Activated CD8-positive, alpha-beta memory T cell treated with anti-CD3 and anti-CD28 coated beads, Interleukin-2, amount 50 U/mL, for 24 hours (primary cell): ENCODE measurements around the gene CTCFL.
"Not testable (repeated sequence)": the region's sequence is repeated elsewhere in the genome, so short reads cannot be mapped to it uniquely, and the experiment has no call there.

ENCODE experiments used
- DNase-seq: peaks from one replicate; pipeline ENCODE4 v3.0.0-alpha.2; 2020; ENCODE audit errors: extremely low read depth

Gene CTCFL

GRCh38 chr20:57507477-57507876 is 17.5 kb downstream of the CTCFL start:
- no peak for DNase-seq

GRCh38 chr20:57505979-57506378 is 19.0 kb downstream of the CTCFL start:
- DNase-seq = no peak

DNA sequence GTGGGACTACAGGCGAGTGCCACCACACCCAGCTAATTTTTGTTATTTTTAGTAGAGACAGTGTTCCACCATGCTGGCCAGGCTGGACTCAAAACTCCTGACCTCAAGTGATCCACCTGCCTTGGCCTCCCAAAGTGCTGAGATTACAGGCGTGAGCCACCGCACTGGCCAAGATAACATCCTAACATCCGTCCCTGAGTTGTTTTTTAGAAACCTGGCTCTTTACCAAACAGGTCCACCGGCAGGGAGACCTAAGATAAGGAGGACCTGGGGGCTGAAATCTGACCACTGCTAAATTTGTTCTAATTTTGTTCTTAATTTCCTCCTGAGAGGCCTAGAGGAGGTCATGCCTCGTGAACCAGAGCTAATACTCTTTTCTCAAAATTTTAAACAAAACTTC is 20.5 kb downstream of the CTCFL start:
- no peak for DNase-seq

DNA sequence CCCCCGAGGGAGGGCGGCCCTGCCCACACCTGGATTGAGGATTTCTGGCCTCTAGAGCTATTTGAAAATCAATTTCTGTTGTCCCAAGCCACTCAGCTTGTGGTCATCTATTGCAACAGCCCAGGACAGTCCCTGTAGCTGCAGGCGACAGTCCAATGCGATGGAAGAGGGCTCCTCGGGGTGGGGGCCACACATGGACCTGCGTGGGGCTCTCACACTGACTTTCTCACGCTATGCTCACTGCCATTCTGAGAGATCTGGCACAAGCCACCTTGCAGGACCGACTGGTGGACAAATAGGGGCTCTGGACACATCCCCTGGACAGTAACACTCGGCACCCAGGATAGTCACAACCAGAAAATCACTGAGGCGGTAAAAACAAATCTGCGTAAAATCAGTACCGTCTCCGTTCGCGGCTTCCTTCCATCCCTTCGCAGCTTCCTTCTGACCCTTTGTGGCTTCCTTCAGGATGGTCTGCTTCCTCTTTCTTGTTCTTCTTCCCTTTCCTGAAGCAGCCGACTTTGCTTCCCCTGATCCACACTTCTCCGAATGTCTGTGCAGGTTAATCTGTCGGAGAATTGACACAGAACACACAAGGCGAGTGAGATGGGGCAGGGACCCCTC is 21.8 kb downstream of the CTCFL start:
- no peak for DNase-seq

- DNase-seq = no peak
Measured at GRCh38 chr20:57502336-57502700, 22.6 kb downstream of the CTCFL start.

- no peak for DNase-seq
Measured at GRCh38 chr20:57501461-57502335, 23.2 kb downstream of the CTCFL start.

DNA sequence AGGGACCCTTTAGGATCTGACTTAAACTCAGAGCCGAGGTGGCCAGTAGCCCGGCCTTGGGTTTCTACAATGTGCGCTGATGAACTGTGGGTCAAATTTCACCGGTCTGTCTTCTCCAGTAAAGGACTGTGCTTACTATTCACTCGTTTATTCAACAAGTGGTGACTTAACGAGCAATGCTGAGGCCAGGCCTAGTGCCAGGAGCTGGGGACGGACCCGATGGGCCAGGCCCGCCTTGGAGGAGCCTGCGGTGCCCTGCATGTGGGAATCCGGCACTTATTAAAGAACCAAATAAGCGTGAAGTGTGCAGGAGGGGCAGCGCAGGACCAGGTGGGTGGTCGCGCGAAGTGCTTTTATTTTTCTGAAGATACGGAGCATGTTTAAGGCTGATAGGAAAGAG is 24.0 kb downstream of the CTCFL start:
- DNase-seq = no peak

DNA sequence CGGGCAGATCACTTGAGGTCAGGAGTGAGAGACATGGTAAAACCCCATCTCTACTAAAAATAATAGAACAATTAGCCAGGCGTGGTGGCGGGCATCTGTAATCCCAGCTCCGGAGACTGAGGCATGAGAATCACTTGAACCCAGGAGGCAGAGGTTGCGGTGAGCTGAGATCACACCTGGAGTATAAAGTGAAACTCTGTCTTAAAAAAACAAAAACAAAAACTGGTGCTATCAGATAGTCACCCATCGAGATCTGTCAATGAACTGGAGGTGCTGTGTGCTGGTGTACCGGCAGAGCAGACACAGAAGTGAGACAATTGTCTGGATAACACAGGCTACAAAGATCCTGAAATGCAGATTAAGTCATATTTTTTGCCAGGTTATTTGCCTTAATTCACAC is 24.7 kb downstream of the CTCFL start:
- DNase-seq = no peak

GRCh38 chr20:57499676-57500075 is 25.3 kb downstream of the CTCFL start:
- no peak for DNase-seq

GRCh38 chr20:57498425-57499400 is 26.2 kb downstream of the CTCFL start:
- DNase-seq = no peak

- no peak for DNase-seq
Measured at GRCh38 chr20:57496592-57496991, 28.3 kb downstream of the CTCFL start.

DNA sequence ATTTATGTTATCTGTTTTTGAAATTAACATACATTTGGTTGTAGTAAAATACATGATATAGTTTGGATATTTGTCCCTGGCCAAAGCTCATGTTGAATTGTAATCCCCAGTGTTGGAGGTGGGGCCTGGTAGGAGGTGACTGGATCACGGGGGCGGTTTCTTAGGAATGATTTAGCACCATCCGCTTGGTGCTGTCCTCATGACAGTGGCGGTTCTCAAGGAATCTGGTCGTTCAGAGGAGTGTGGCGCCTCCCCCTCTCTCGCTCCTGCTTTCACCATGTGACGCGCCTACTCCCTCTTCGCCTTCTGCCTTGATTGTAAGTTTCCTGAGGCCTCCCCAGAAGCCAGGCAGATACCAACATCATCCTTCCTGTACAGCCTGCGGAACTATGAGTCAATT is 29.0 kb downstream of the CTCFL start:
- DNase-seq = no peak

DNA sequence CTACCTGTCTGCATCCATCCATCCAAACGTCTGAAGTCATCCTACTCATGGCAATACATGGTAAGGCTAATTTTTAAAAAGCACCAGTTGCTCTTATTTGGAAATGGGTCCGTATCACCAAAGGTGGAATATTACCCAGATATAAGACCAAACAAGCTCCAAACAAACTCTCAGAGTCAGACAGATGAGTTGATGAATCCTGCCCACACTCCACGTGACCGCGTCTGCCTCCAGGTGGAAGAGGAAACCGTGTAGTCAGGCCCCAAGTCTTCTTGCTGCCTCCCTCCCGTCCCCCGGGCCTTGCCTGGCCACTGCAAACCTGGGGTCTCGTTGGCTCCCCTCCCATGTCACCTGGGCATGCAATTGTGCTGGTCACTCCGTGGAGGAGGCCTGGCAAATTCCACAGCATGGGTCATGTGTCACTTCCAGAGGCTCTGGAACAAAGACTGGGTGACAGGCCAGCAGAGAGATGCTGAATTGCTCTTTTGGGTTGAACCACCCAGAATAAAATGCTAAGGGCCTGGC is 31.8 kb downstream of the CTCFL start:
- no peak for DNase-seq

DNA sequence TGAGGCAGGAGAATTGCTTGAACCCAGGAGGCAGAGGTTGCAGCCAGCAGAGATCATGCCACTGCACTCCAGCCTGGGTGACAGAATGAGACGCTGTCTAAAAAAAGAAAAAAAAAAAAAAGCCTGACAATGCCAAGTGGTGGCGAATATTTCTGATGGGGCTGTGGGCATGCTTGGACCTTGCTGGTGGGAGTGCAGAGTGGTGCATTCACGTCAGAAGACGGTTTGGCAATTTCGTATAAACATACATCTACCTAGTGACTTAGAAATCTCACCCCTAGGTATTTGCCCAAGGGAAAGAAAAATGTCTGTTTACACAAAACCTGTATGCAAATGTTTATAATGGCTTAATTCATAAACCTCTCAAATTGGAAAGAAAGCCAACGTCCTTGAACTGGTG is 33.6 kb downstream of the CTCFL start:
- DNase-seq = no peak

- not testable (repeated sequence) for DNase-seq
Measured at GRCh38 chr20:57488277-57488676, 36.7 kb downstream of the CTCFL start.

DNA sequence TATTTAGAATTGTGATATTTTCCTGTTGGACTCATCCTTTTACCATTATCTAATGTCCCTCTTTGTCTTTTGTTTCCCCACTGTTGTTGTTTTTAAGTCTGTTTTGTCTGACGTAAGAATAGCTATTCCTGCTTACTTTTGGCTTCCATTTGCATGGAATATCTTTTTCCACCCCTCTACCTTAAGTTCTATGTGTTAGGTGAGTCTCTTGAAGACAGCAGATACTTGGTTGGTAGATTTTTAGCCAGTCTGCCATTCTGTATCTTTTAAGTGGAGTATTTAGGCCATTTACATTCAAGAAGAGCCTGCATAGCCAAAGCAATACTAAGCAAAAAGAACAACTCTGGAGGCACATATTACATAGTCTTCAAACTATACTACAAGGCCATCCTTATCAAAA is 39.2 kb downstream of the CTCFL start:
- no peak for DNase-seq

GRCh38 chr20:57484772-57485171 is 40.2 kb downstream of the CTCFL start:
- DNase-seq = no peak

DNA sequence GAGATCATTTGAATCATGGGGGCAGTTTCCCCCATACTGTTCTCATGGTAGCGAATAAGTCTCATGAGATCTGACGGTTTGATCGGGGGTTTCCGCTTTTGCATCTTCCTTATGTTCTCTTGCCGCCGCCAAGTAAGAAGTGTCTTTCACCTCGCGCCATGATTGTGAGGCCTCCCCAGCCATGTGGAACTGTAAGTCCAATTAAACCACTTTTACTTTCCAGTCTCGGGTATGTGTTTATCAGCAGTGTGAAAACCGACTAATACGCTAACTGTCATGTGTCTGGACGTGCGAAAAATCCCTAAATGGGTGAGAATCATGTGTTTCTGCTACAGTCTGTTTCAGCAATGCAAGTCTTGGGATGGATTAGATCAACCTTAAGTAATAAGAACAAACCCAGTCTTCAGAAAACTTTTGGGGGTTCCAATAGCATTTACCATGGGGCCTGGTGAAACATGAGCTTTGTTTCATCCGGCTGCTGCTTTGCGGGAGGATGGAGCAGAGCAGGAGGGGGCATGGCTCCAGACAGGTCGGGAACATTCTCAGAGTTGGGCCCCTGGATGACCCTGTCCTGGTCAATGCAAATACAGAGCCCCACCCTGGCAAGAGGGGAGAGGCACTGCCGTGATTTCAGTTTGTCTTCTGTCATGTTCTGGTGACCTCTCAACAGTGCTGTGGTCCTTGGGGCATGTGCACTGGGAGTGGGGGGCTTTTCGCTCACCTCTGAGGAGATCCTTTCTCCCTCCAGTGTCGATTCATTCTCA is 41.5 kb downstream of the CTCFL start:
- no peak for DNase-seq

DNA sequence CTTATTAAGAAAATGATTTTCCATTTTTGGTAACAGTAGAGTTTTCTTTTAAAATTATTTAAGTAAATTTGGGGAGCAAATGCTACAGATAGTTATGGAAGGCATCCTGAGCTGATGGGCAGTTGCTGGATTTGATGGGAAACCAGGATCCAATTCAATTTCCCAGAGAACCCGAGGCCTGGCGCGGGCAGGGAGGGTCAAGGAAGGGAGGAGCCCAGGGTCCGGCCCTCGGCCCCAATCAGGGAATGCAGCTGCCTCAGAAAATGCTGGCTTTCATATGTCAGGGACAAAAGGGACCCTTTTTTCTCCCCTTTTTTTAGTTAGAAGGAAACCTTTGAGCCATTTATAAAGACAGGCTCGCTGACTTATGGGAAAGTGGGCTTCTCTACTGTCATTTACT is 42.1 kb downstream of the CTCFL start:
- DNase-seq = no peak

DNA sequence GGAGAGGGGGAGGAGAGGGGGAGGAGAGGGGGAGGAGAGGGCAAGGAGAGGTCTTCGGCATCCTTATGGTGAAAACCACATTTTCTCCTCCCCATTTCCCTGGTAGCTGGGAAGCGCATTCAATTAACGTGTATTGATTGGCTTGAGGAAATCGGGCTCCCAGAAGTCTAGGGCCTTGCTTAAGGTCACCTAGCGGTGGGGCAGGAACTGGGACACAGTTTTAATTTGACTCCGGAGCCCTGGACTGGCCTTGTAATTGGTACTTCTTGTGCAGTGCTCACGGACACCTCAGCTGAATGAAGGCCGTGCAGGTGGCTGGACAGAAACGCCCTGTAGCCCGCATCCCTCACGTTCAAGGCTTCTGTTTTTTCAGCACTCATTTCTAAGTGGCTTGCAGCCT is 42.8 kb downstream of the CTCFL start:
- no peak for DNase-seq

DNA sequence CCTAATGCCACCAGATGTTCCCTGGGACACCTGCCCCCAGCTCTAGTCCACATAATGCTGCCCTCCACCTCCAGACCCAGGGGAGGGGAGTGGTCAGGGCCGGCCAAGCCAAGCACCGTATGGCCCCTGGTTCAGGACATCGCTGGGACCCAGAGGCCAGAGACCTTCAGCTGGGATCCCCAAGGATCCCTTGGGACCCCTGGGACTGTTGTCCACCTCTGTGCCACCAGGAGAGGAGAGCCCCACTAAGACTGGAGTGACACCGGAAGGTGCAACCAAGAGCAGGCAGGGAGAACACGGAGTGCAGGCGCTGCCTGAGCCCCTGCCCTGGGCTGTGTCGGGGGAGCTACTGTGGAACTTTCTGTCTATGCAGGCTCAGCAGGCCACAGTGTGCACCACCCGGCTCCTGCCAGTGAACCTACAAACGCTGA is 43.6 kb downstream of the CTCFL start:
- no peak for DNase-seq
